K562 (cell line): ENCODE measurements around the gene VWA1. TPM values are rescaled to one million over a fixed set of nuclear protein-coding genes. Genes with fewer than 3 reads are reported as not detected.
A peak's percentile ranks its signal among the peaks of the same experiment; 100 is the strongest.

Experiments used
- ARHGAP35 ChIP-seq: fragments of 450-650 bp; IDR thresholded peaks from 2 replicates; pipeline ENCODE4 v1.6.1; 2018; ENCODE audit not compliant: partially characterized antibody
- ATF1 ChIP-seq, 2 experiments: fragments of 450-650 bp in 1 of 2; IDR thresholded peaks; 2 replicates each; pipeline ENCODE4 v1.6.1; 2016; ENCODE audit warnings: missing compliant biosample characterization in 1 of 2, missing genetic modification characterization in 1 of 2
- ATF3 ChIP-seq, 2 experiments: fragments of 450-650 bp in 1 of 2; sonication (generic) in 1 of 2; formaldehyde crosslinking in 1 of 2; IDR thresholded peaks in 1 of 2; conservative IDR thresholded peaks in 1 of 2; 2 replicates each; pipeline versions ENCODE4 v1.6.1 to v1.8.1; 2016 to 2023; ENCODE audit warnings: mild to moderate bottlenecking in 2 of 2, moderate library complexity in 2 of 2, inconsistent platforms in 1 of 2, missing genetic modification reagents in 1 of 2
- CEBPB ChIP-seq: fragments of 450-650 bp; IDR thresholded peaks from 2 replicates; pipeline ENCODE4 v1.6.1; 2016; ENCODE audit warnings: missing genetic modification characterization, missing compliant biosample characterization
- ESRRB ChIP-seq: fragments of 250-450 bp; sonication (Bioruptor Pico); IDR thresholded peaks from 2 replicates; pipeline ENCODE4 v1.5.0; 2020; ENCODE audit warnings: mild to moderate bottlenecking, moderate library complexity, borderline replicate concordance
- EWSR1 ChIP-seq: fragments of 450-650 bp; IDR thresholded peaks from 2 replicates; pipeline ENCODE4 v1.6.1; 2018; ENCODE audit warnings: borderline replicate concordance, mild to moderate bottlenecking, low read depth, moderate library complexity; ENCODE audit not compliant: partially characterized antibody
- HDAC2 ChIP-seq: fragments of 450-650 bp; IDR thresholded peaks from 2 replicates; pipeline ENCODE4 v1.6.1; 2016; ENCODE audit warnings: mild to moderate bottlenecking
- KAT7 ChIP-seq: sonication (generic); formaldehyde crosslinking; IDR thresholded peaks from 2 replicates; pipeline ENCODE4 v1.8.0; 2022; ENCODE audit warnings: missing genetic modification reagents, mild to moderate bottlenecking, borderline replicate concordance
- LEF1 ChIP-seq: fragments of 450-650 bp; IDR thresholded peaks from 2 replicates; pipeline ENCODE4 v1.6.1; 2016; ENCODE audit warnings: mild to moderate bottlenecking
- MEF2D ChIP-seq: conservative IDR thresholded peaks from 2 replicates; pipeline ENCODE4 v1.6.1; 2016; ENCODE audit warnings: low read depth, missing genetic modification characterization, missing compliant biosample characterization
- PPARD ChIP-seq: fragments of 250-450 bp; sonication (Bioruptor Pico); IDR thresholded peaks from 2 replicates; pipeline ENCODE4 v1.8.0; 2022; ENCODE audit warnings: inconsistent platforms, mild to moderate bottlenecking, moderate library complexity
- SMARCB1 ChIP-seq: IDR thresholded peaks from 2 replicates; pipeline ENCODE4 v1.6.1; 2011; ENCODE audit warnings: improper control_type of control experiment, low read depth; ENCODE audit not compliant: insufficient read length
- TRIM24 ChIP-seq, 2 experiments: fragments of 450-650 bp; IDR thresholded peaks; 2 replicates each; pipeline ENCODE4 v1.6.1; 2016
- ZMIZ1 ChIP-seq, 2 experiments: fragments of 150-350 bp in 1 of 2; IDR thresholded peaks; 2 replicates each; pipeline ENCODE4 v1.6.1; 2012 to 2016; ENCODE audit warnings: low read depth in 2 of 2, low read length in 2 of 2, mild to moderate bottlenecking in 1 of 2, moderate library complexity in 1 of 2
- ZNF512 ChIP-seq: IDR thresholded peaks from 2 replicates; pipeline ENCODE4 v1.6.1; 2016; ENCODE audit warnings: missing genetic modification characterization, missing compliant biosample characterization
- ZNF717 ChIP-seq: fragments of 250-450 bp; sonication (Bioruptor Pico); IDR thresholded peaks from 2 replicates; pipeline ENCODE4 v1.5.0; 2021
- ZNF785 ChIP-seq: fragments of 250-450 bp; sonication (Bioruptor Pico); IDR thresholded peaks from 2 replicates; pipeline ENCODE4 v1.4.0; 2020; ENCODE audit warnings: mild to moderate bottlenecking
- polyA plus RNA-seq, 8 experiments: library from polyadenylated mRNA; depleted of rRNA in 4 of 8; stranded (reverse) in 5 of 8; unstranded in 3 of 8; fragments of >200 nt; fragmentation: Nextera tagmentation in 2 of 8; fragmentation: Illumina TruSeq in 1 of 8; extraction: Ambion mirVana in 2 of 8; extraction: Trizol in 1 of 8; gene quantifications; 2 replicates each; pipeline versions ENCODE4 v1.2.1 to v1.2.3, GENCODE V29; 2011 to 2014; ENCODE audit warnings: inconsistent platforms in 1 of 8, missing spikeins in 1 of 8
- total RNA-seq, 7 experiments: library from RNA; depleted of rRNA in 6 of 7; stranded (reverse); fragments of >200 nt in 6 of 7; fragmentation: Illumina TruSeq in 2 of 7; extraction: Trizol in 2 of 7; gene quantifications; 2 replicates each; pipeline versions ENCODE4 v1.2.1 to v1.2.3, GENCODE V29; 2011 to 2021; ENCODE audit warnings: low replicate concordance in 1 of 7
- TF ChIP-seq, protein P1 (sequence below), 2 experiments: IDR thresholded peaks in 1 of 2; conservative IDR thresholded peaks in 1 of 2; 2 replicates each; pipeline ENCODE4 v1.6.1; 2016; ENCODE audit warnings: low read depth in 2 of 2, mild to moderate bottlenecking in 1 of 2, missing compliant biosample characterization in 1 of 2, missing genetic modification characterization in 1 of 2, moderate library complexity in 1 of 2

The VWA1 gene
- total and polyA plus RNA-seq, 9 of the 15 experiments (the other 6 are each of a cell fraction or from before 2014, with no cell fraction given) = 0.01 to 6.4 (median 0.85) TPM

- TF ChIP-seq, protein P1, sequence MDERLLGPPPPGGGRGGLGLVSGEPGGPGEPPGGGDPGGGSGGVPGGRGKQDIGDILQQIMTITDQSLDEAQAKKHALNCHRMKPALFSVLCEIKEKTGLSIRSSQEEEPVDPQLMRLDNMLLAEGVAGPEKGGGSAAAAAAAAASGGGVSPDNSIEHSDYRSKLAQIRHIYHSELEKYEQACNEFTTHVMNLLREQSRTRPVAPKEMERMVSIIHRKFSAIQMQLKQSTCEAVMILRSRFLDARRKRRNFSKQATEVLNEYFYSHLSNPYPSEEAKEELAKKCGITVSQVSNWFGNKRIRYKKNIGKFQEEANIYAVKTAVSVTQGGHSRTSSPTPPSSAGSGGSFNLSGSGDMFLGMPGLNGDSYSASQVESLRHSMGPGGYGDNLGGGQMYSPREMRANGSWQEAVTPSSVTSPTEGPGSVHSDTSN (CRISPR knock-in tag; IDR thresholded peaks at IDR 0.05; ENCODE audit: low read depth) = no peak
- TF ChIP-seq, protein P1 (tag; conservative IDR thresholded peaks at IDR 0.05; ENCODE audit: low read depth) = no peak
- TF ChIP-seq ARHGAP35 (no peak), SMARCB1 (no peak), TRIM24 (IDR thresholded peaks at IDR 0.05) (no peak; a peak in 1 of 4 replicates), ZNF512 (tag) (no peak), KAT7 (no peak), MEF2D (no peak), EWSR1 (no peak), ESRRB (CRISPR knock-in tag) (no peak), ZMIZ1 (IDR thresholded peaks at IDR 0.05; ENCODE audit: low read depth in 2 of 2, low read length in 2 of 2) (no peak), ZNF717 (0 out of 2 replicates have a peak, but pooled peaks have one; percentile 22), CEBPB (tag) (no peak), ZNF785 (CRISPR knock-in tag) (no peak), HDAC2 (peak; percentile 30; the same call in 1 of the 2 replicates), ATF1 (CRISPR knock-in tag; IDR thresholded peaks at IDR 0.05) (no peak), ATF1 (tag; IDR thresholded peaks at IDR 0.05) (peak; percentile 41; the same call in 1 of the 2 replicates), PPARD (CRISPR knock-in tag) (no peak), ATF3 (IDR thresholded peaks at IDR 0.05) (no peak), ATF3 (CRISPR knock-in tag; conservative IDR thresholded peaks at IDR 0.05) (no peak), LEF1 (peak; percentile 61; the same call in 1 of the 2 replicates)
Measured at GRCh38 chr1:1432951-1433803, 2.3 kb upstream of the VWA1 start (continued).
